K562 (cell line): ENCODE data around the gene ABLIM2. TPM values are rescaled to one million over a fixed set of nuclear protein-coding genes. Genes with fewer than 3 reads are reported as not detected.

ENCODE experiments used
- ATAC-seq: fragments of 200-7000 bp; cut with Tn5 transposase; 3 replicates; pipeline ENCODE4 v1.9.1; 2020; ENCODE audit warnings: moderate library complexity
- BruUV-seq: library from RNA; stranded (reverse); fragments of 400-500 nt; replicated peaks from 2 replicates; lab custom pipeline; 2021; lab: Mats Ljungman, UMichigan
- CTCF ChIA-PET: fragments of 300-600 bp; formaldehyde crosslinking; extraction: SDS; loops from one replicate; lab custom pipeline; 2021; ENCODE audit warnings: low intra/inter-chr PET ratio; lab: Yijun Ruan, JAX
- POLR2A ChIA-PET: fragments of 300-600, 350-650 bp; sonication (Branson Sonifier 250); formaldehyde crosslinking; extraction: SDS; loops from one replicate; lab custom pipeline; 2021; ENCODE audit warnings: antibody characterized with exemption, inconsistent platforms; lab: Yijun Ruan, JAX
- DNase-seq, 4 experiments: peaks; one replicate each; pipeline versions ENCODE4 v3.0.0 to v3.0.0-alpha.2; 2011 to 2018; ENCODE audit warnings: low spot score in 3 of 4, mixed read lengths in 3 of 4; ENCODE audit errors: extremely low read depth in 1 of 4
- FAIRE-seq: peaks from 2 replicates; lab custom pipeline; 2011; peaks lifted over from hg19 to GRCh38; lab: Jason Lieb, UNC
- H2AFZ ChIP-seq: 2 replicates; pipeline ENCODE4 v1.6.0; 2011; ENCODE audit warnings: low read depth, low read length, control low read depth, inconsistent platforms
- H3K27ac ChIP-seq: fragments of 200-600 bp; 3 replicates; pipeline ENCODE4 v1.8.0; 2011; ENCODE audit warnings: low read depth, mild to moderate bottlenecking, control low read depth, inconsistent platforms, low read length, moderate library complexity, mixed read lengths; ENCODE audit errors: extremely low read depth
- H3K27me3 ChIP-seq, 2 experiments: fragments of 300-600 bp in 1 of 2; 2 replicates in 1 of 2; 3 replicates in 1 of 2; pipeline versions ENCODE4 v1.6.0 to v1.8.0; 2011; ENCODE audit warnings: inconsistent platforms in 2 of 2, low read length in 2 of 2, mild to moderate bottlenecking in 1 of 2, mixed read lengths in 1 of 2, moderate library complexity in 1 of 2; ENCODE audit not compliant: control insufficient read depth in 2 of 2, insufficient read depth in 2 of 2
- H3K36me3 ChIP-seq: fragments of 300-600 bp; 3 replicates; pipeline ENCODE4 v1.8.0; 2011; ENCODE audit warnings: mild to moderate bottlenecking, low read length, inconsistent platforms; ENCODE audit not compliant: control insufficient read depth, insufficient read depth
- H3K4me1 ChIP-seq, 2 experiments: fragments of 200-600 bp in 1 of 2; replicated peaks in 1 of 2; 2 replicates in 1 of 2; 3 replicates in 1 of 2; pipeline versions ENCODE4 v1.5.1 to v1.8.0; 2011; ENCODE audit warnings: inconsistent platforms in 2 of 2, low read length in 2 of 2, mild to moderate bottlenecking in 1 of 2, mixed read lengths in 1 of 2, moderate library complexity in 1 of 2; ENCODE audit not compliant: control insufficient read depth in 2 of 2, insufficient read depth in 2 of 2
- H3K4me2 ChIP-seq: 2 replicates; pipeline ENCODE4 v1.6.1; 2011; ENCODE audit warnings: low read length, control low read depth, inconsistent platforms, mixed read lengths; ENCODE audit not compliant: insufficient read depth
- H3K4me3 ChIP-seq: fragments of 200-600 bp; sonication (generic), shearing (Covaris generic); 2 replicates; pipeline ENCODE4 v1.5.1; 2016; ENCODE audit warnings: control low read depth, inconsistent platforms
- H3K79me2 ChIP-seq: fragments of 200-600 bp; 3 replicates; pipeline ENCODE4 v1.8.0; 2011; ENCODE audit warnings: low read length, inconsistent platforms; ENCODE audit not compliant: control insufficient read depth, insufficient read depth
- H3K9ac ChIP-seq, 2 experiments: 2 replicates each; pipeline versions ENCODE4 v1.6.0 to v1.6.1; 2011; ENCODE audit warnings: low read depth in 2 of 2, low read length in 2 of 2, control low read depth in 1 of 2, inconsistent platforms in 1 of 2, mild to moderate bottlenecking in 1 of 2, mixed read lengths in 1 of 2; ENCODE audit not compliant: insufficient read depth in 1 of 2
- H3K9me1 ChIP-seq: one replicate; pipeline ENCODE4 v1.6.0; 2011; ENCODE audit warnings: inconsistent platforms, mild to moderate bottlenecking, low read length, moderate library complexity; ENCODE audit not compliant: control insufficient read depth, insufficient read depth
- H3K9me3 ChIP-seq: replicated peaks from 2 replicates; pipeline ENCODE4 v1.5.1; 2011; ENCODE audit warnings: low read depth, low read length, inconsistent platforms; ENCODE audit not compliant: control insufficient read depth, insufficient read depth
- H4K20me1 ChIP-seq: replicated peaks from 2 replicates; pipeline ENCODE4 v1.6.1; 2011; ENCODE audit warnings: low read length, inconsistent platforms, mixed read lengths; ENCODE audit not compliant: control insufficient read depth, insufficient read depth
- MYNN ChIP-seq, 2 experiments: sonication (generic); formaldehyde crosslinking in 1 of 2; IDR thresholded peaks; 2 replicates each; pipeline versions ENCODE4 v1.5.0 to v1.6.1; 2016 to 2020; ENCODE audit warnings: antibody characterized with exemption in 1 of 2, missing genetic modification reagents in 1 of 2
- TAF15 ChIP-seq: fragments of 200-400 bp; formaldehyde crosslinking; IDR thresholded peaks from 2 replicates; pipeline ENCODE4 v1.6.1; 2017; ENCODE audit warnings: mild to moderate bottlenecking, low read depth, low read length, moderate library complexity
- WGBS: fragments of 100-300 bp; shearing (Covaris generic); methylation state at CpG from one replicate; pipeline ENCODE4 v1.1.6; 2016; ENCODE audit warnings: low coverage, mixed read lengths; ENCODE audit not compliant: insufficient coverage; ENCODE audit errors: missing lambda C conversion rate; 5-methylcytosine and 5-hydroxymethylcytosine counted together
- in situ Hi-C: fragments of 300-500 bp; cut with MboI; formaldehyde crosslinking; loops from 4 replicates; pipeline ENCODE4 v1.15.0; 2018; ENCODE audit warnings: inconsistent platforms, mixed read lengths
- intact Hi-C: fragments of 100-400 bp; cut with micrococcal nuclease; formaldehyde crosslinking; loops from 2 replicates; pipeline ENCODE4 v1.14.2; 2022
- polyA plus RNA-seq, 8 experiments: library from polyadenylated mRNA; depleted of rRNA in 4 of 8; stranded (reverse) in 5 of 8; unstranded in 3 of 8; fragments of >200 nt; fragmentation: Nextera tagmentation in 2 of 8; fragmentation: Illumina TruSeq in 1 of 8; extraction: Ambion mirVana in 2 of 8; extraction: Trizol in 1 of 8; gene quantifications; 2 replicates each; pipeline versions ENCODE4 v1.2.1 to v1.2.3, GENCODE V29; 2011 to 2014; ENCODE audit warnings: inconsistent platforms in 1 of 8, missing spikeins in 1 of 8
- total RNA-seq, 7 experiments: library from RNA; depleted of rRNA in 6 of 7; stranded (reverse); fragments of >200 nt in 6 of 7; fragmentation: Illumina TruSeq in 2 of 7; extraction: Trizol in 2 of 7; gene quantifications; 2 replicates each; pipeline versions ENCODE4 v1.2.1 to v1.2.3, GENCODE V29; 2011 to 2021; ENCODE audit warnings: low replicate concordance in 1 of 7
- TF ChIP-seq, protein P1 (sequence below): fragments of 200-600 bp; sonication (generic); IDR thresholded peaks from one replicate; pipeline ENCODE4 v1.6.1; 2012; ENCODE audit warnings: mild to moderate bottlenecking, low read depth, low read length, inconsistent platforms
- TF ChIP-seq, protein P2 (sequence below): sonication (generic); formaldehyde crosslinking; IDR thresholded peaks from 2 replicates; pipeline ENCODE4 v1.5.0; 2020; ENCODE audit warnings: missing genetic modification reagents

The ABLIM2 gene
- total and polyA plus RNA-seq, 9 of the 15 experiments (the other 6 are each of a cell fraction or from before 2014, with no cell fraction given): not detected

DNA sequence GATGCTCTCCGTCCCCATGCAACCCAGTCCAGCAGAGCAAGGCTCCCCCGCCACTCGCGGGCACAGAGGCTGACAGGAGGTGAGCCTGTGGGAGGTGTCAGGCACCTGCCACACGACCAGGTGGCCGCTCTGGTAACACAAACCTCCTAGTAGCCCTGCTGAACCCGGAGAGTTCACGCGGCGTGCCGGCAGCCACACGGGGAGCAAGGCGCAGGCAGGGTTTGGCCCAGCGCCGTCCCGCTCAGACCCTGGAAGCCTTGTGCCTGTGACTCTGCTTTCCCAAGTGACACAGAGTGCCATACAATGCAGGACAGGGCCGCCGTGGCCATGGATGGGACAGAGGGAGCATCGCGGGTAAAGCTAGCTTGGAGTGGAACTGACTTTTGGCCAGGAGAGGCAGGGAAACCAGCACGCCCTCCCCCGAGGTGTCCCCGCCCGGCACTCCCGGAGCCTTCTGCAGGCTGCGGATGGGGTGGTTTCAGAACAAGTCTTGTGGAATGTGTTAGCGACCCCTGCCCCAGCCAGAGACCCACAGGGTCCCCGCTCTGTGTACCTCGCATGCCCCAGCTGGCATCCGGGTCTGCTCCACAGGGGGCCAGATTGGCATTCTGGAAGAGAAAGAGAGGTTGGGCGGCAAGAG lies 174.2 kb downstream of the ABLIM2 start:
- no peak overlapping the region for H3K27ac ChIP-seq
- no TSS peak for BruUV-seq
- in situ Hi-C loops: no loop called here
- ChIA-PET POLR2A (interaction anchor here (1.1 kb wide), 1 partner anchor 13 kb away, joined by 4 read pairs; no protein-coding TSS in a partner anchor), CTCF (no interaction called here)
- WGBS: 2% methylated on average over 29 of the region's 31 CpGs
- ATAC-seq (no peak; the same call in 2 of the 3 replicates), FAIRE-seq (no peak), DNase-seq (no peak)
- no peaks in the 10 kb centered on the region for H3K9me1 ChIP-seq
- H3K9me3 ChIP-seq: no peaks in the 10 kb centered on the region
- H3K79me2 ChIP-seq: no peaks in the 10 kb centered on the region
- H3K4me3 ChIP-seq: no peak overlapping the region
- H3K27me3 ChIP-seq: peaks cover 4 to 40% of the 10 kb centered on the region in 2 experiments; a peak in 3 of 5 replicates
- H3K4me1 ChIP-seq: no peaks in the 10 kb centered on the region
- TF ChIP-seq, protein P1, sequence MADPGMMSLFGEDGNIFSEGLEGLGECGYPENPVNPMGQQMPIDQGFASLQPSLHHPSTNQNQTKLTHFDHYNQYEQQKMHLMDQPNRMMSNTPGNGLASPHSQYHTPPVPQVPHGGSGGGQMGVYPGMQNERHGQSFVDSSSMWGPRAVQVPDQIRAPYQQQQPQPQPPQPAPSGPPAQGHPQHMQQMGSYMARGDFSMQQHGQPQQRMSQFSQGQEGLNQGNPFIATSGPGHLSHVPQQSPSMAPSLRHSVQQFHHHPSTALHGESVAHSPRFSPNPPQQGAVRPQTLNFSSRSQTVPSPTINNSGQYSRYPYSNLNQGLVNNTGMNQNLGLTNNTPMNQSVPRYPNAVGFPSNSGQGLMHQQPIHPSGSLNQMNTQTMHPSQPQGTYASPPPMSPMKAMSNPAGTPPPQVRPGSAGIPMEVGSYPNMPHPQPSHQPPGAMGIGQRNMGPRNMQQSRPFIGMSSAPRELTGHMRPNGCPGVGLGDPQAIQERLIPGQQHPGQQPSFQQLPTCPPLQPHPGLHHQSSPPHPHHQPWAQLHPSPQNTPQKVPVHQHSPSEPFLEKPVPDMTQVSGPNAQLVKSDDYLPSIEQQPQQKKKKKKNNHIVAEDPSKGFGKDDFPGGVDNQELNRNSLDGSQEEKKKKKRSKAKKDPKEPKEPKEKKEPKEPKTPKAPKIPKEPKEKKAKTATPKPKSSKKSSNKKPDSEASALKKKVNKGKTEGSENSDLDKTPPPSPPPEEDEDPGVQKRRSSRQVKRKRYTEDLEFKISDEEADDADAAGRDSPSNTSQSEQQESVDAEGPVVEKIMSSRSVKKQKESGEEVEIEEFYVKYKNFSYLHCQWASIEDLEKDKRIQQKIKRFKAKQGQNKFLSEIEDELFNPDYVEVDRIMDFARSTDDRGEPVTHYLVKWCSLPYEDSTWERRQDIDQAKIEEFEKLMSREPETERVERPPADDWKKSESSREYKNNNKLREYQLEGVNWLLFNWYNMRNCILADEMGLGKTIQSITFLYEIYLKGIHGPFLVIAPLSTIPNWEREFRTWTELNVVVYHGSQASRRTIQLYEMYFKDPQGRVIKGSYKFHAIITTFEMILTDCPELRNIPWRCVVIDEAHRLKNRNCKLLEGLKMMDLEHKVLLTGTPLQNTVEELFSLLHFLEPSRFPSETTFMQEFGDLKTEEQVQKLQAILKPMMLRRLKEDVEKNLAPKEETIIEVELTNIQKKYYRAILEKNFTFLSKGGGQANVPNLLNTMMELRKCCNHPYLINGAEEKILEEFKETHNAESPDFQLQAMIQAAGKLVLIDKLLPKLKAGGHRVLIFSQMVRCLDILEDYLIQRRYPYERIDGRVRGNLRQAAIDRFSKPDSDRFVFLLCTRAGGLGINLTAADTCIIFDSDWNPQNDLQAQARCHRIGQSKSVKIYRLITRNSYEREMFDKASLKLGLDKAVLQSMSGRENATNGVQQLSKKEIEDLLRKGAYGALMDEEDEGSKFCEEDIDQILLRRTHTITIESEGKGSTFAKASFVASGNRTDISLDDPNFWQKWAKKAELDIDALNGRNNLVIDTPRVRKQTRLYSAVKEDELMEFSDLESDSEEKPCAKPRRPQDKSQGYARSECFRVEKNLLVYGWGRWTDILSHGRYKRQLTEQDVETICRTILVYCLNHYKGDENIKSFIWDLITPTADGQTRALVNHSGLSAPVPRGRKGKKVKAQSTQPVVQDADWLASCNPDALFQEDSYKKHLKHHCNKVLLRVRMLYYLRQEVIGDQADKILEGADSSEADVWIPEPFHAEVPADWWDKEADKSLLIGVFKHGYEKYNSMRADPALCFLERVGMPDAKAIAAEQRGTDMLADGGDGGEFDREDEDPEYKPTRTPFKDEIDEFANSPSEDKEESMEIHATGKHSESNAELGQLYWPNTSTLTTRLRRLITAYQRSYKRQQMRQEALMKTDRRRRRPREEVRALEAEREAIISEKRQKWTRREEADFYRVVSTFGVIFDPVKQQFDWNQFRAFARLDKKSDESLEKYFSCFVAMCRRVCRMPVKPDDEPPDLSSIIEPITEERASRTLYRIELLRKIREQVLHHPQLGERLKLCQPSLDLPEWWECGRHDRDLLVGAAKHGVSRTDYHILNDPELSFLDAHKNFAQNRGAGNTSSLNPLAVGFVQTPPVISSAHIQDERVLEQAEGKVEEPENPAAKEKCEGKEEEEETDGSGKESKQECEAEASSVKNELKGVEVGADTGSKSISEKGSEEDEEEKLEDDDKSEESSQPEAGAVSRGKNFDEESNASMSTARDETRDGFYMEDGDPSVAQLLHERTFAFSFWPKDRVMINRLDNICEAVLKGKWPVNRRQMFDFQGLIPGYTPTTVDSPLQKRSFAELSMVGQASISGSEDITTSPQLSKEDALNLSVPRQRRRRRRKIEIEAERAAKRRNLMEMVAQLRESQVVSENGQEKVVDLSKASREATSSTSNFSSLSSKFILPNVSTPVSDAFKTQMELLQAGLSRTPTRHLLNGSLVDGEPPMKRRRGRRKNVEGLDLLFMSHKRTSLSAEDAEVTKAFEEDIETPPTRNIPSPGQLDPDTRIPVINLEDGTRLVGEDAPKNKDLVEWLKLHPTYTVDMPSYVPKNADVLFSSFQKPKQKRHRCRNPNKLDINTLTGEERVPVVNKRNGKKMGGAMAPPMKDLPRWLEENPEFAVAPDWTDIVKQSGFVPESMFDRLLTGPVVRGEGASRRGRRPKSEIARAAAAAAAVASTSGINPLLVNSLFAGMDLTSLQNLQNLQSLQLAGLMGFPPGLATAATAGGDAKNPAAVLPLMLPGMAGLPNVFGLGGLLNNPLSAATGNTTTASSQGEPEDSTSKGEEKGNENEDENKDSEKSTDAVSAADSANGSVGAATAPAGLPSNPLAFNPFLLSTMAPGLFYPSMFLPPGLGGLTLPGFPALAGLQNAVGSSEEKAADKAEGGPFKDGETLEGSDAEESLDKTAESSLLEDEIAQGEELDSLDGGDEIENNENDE: no peak
- TF ChIP-seq, protein P2, sequence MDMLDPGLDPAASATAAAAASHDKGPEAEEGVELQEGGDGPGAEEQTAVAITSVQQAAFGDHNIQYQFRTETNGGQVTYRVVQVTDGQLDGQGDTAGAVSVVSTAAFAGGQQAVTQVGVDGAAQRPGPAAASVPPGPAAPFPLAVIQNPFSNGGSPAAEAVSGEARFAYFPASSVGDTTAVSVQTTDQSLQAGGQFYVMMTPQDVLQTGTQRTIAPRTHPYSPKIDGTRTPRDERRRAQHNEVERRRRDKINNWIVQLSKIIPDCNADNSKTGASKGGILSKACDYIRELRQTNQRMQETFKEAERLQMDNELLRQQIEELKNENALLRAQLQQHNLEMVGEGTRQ (CRISPR knock-in tag): no peak
- TF ChIP-seq TAF15 (no peak), MYNN (IDR thresholded peaks at IDR 0.05) (no peak), MYNN (CRISPR knock-in tag; IDR thresholded peaks at IDR 0.05) (no peak)
- H4K20me1 ChIP-seq: peaks cover 11% of the 10 kb centered on the region; the same call in 1 of the 2 replicates
- H3K36me3 ChIP-seq: no peaks in the 10 kb centered on the region
- H3K9ac ChIP-seq: no peak overlapping the region
- H3K4me2 ChIP-seq: no peak overlapping the region
- H2AFZ ChIP-seq: no peak overlapping the region
- intact Hi-C loops: no loop called here
